HepG2 (cell line): Measurements from ENCODE around the gene IWS1. TPM values are rescaled to one million over a fixed set of nuclear protein-coding genes. Genes with fewer than 3 reads are reported as not detected.

Experiments used
- BCL3 ChIP-seq: sonication (generic); formaldehyde crosslinking; IDR thresholded peaks from 2 replicates; pipeline ENCODE4 v1.5.1; 2020; ENCODE audit warnings: mild to moderate bottlenecking, missing genetic modification reagents, moderate library complexity
- CREB3 ChIP-seq: sonication (generic); formaldehyde crosslinking; IDR thresholded peaks from 2 replicates; pipeline ENCODE4 v1.5.0; 2020; ENCODE audit warnings: missing genetic modification reagents
- CSRNP2 ChIP-seq: sonication (generic); formaldehyde crosslinking; conservative IDR thresholded peaks from 2 replicates; pipeline ENCODE4 v1.8.0; 2022; ENCODE audit warnings: low read depth, missing genetic modification reagents
- HINFP ChIP-seq: sonication (generic); formaldehyde crosslinking; IDR thresholded peaks from 2 replicates; pipeline ENCODE4 v1.4.0; 2020; ENCODE audit warnings: low read depth, mild to moderate bottlenecking, missing genetic modification reagents
- HMGXB4 ChIP-seq, 2 experiments: sonication (generic) in 1 of 2; formaldehyde crosslinking in 1 of 2; IDR thresholded peaks; 2 replicates each; pipeline versions ENCODE4 v1.4.0 to v1.6.1; 2018 to 2020; ENCODE audit warnings: missing genetic modification reagents in 2 of 2, borderline replicate concordance in 1 of 2, low read depth in 1 of 2, mild to moderate bottlenecking in 1 of 2, missing biosample characterization in 1 of 2
- HNF4A ChIP-seq: sonication (generic); formaldehyde crosslinking; IDR thresholded peaks from 2 replicates; pipeline ENCODE4 v1.4.0; 2020; ENCODE audit warnings: missing genetic modification reagents
- JUNB ChIP-seq: sonication (generic); formaldehyde crosslinking; IDR thresholded peaks from 2 replicates; pipeline ENCODE4 v1.8.0; 2022; ENCODE audit warnings: missing genetic modification reagents, mild to moderate bottlenecking, borderline replicate concordance
- KLF12 ChIP-seq: sonication (generic); formaldehyde crosslinking; IDR thresholded peaks from 2 replicates; pipeline ENCODE4 v1.4.0; 2020; ENCODE audit warnings: missing genetic modification reagents, borderline replicate concordance
- MBD4 ChIP-seq: IDR thresholded peaks from 2 replicates; pipeline ENCODE4 v1.6.1; 2012; ENCODE audit warnings: low read length, inconsistent platforms, borderline replicate concordance
- RFX1 ChIP-seq: fragments of 450-650 bp; IDR thresholded peaks from 2 replicates; pipeline ENCODE4 v1.6.1; 2017
- RXRB ChIP-seq: IDR thresholded peaks from 2 replicates; pipeline ENCODE4 v1.6.1; 2016; ENCODE audit warnings: borderline replicate concordance, missing genetic modification reagents, missing compliant biosample characterization
- ZNF260 ChIP-seq: sonication (generic); formaldehyde crosslinking; IDR thresholded peaks from 2 replicates; pipeline ENCODE4 v1.4.0; 2020; ENCODE audit warnings: missing genetic modification reagents, low read depth, mild to moderate bottlenecking, borderline replicate concordance
- ZNF281 ChIP-seq: sonication (generic); formaldehyde crosslinking; IDR thresholded peaks from 2 replicates; pipeline ENCODE4 v1.4.0; 2020; ENCODE audit warnings: missing genetic modification reagents, borderline replicate concordance
- ZNF431 ChIP-seq: sonication (generic); formaldehyde crosslinking; IDR thresholded peaks from 2 replicates; pipeline ENCODE4 v1.9.0; 2022; ENCODE audit warnings: missing genetic modification reagents, low read depth, mild to moderate bottlenecking, borderline replicate concordance
- ZNF644 ChIP-seq: IDR thresholded peaks from 2 replicates; pipeline ENCODE4 v1.6.1; 2016; ENCODE audit warnings: low read depth
- ZNF720 ChIP-seq: sonication (generic); formaldehyde crosslinking; IDR thresholded peaks from 2 replicates; pipeline ENCODE4 v1.4.0; 2020; ENCODE audit warnings: missing genetic modification reagents
- ZNF747 ChIP-seq: sonication (generic); formaldehyde crosslinking; IDR thresholded peaks from 2 replicates; pipeline ENCODE4 v1.8.1; 2023; ENCODE audit warnings: missing genetic modification reagents, mild to moderate bottlenecking, borderline replicate concordance
- ZNF816 ChIP-seq: sonication (generic); formaldehyde crosslinking; IDR thresholded peaks from 2 replicates; pipeline ENCODE4 v1.8.0; 2022; ENCODE audit warnings: missing genetic modification reagents, mild to moderate bottlenecking, borderline replicate concordance
- ZNF879 ChIP-seq: sonication (generic); formaldehyde crosslinking; IDR thresholded peaks from 2 replicates; pipeline ENCODE4 v1.8.1; 2023; ENCODE audit warnings: missing genetic modification reagents
- polyA plus RNA-seq, 8 experiments: library from polyadenylated mRNA; depleted of rRNA in 3 of 8; stranded (reverse) in 7 of 8; unstranded in 1 of 8; fragments of >200 nt; fragmentation: Illumina TruSeq in 4 of 8; extraction: Trizol in 4 of 8; gene quantifications; 2 replicates each; pipeline versions ENCODE4 v1.2.1 to v1.2.3, GENCODE V29; 2011 to 2016; ENCODE audit warnings: low read depth in 4 of 8, missing spikeins in 1 of 8, mixed read lengths in 1 of 8; ENCODE audit not compliant: insufficient read depth in 1 of 8
- total RNA-seq, 5 experiments: library from RNA; depleted of rRNA; stranded (reverse); fragments of >200 nt; fragmentation: Illumina TruSeq; extraction: Trizol; gene quantifications; 2 replicates each; pipeline ENCODE4 v1.2.3, GENCODE V29; 2016; ENCODE audit warnings: low read depth in 1 of 5

The IWS1 gene
- total and polyA plus RNA-seq, 2 of the 13 experiments (the other 11 are each of a cell fraction or from before 2014, with no cell fraction given) = 28.9 to 62.3 TPM

GRCh38 chr2:127479219-127479825, 47.0 kb downstream of the IWS1 start (continued):
- TF ChIP-seq ZNF879 (CRISPR knock-in tag) (no peak), ZNF720 (CRISPR knock-in tag) (no peak), MBD4 (no peak; the same call in 1 of the 2 replicates), ZNF281 (no peak), ZNF644 (CRISPR knock-in tag) (no peak), HINFP (CRISPR knock-in tag) (no peak), JUNB (no peak), ZNF431 (CRISPR knock-in tag) (no peak), CSRNP2 (CRISPR knock-in tag) (no peak), KLF12 (CRISPR knock-in tag) (no peak), RXRB (CRISPR knock-in tag) (0 out of 2 replicates have a peak, but pooled peaks have one; percentile 31), ZNF816 (CRISPR knock-in tag) (no peak), BCL3 (no peak), HNF4A (CRISPR knock-in tag) (no peak), RFX1 (no peak), CREB3 (CRISPR knock-in tag) (no peak), ZNF747 (CRISPR knock-in tag) (no peak), ZNF260 (no peak), HMGXB4 (CRISPR knock-in tag; IDR thresholded peaks at IDR 0.05; ENCODE audit: borderline replicate concordance in 1 of 2, low read depth in 1 of 2) (peak in 1 of 2 experiments; percentile 36; a peak in 1 of 4 replicates)
